ENCODE results near the gene AIG1. TPM values are rescaled to one million over a fixed set of nuclear protein-coding genes. Genes with fewer than 3 reads are reported as not detected.
A peak's percentile ranks its signal among the peaks of the same experiment; 100 is the strongest.

Gene AIG1
- polyA plus RNA-seq, 1 of the 3 experiments (the other 2 are of a cell fraction): 36.8 TPM

DNA sequence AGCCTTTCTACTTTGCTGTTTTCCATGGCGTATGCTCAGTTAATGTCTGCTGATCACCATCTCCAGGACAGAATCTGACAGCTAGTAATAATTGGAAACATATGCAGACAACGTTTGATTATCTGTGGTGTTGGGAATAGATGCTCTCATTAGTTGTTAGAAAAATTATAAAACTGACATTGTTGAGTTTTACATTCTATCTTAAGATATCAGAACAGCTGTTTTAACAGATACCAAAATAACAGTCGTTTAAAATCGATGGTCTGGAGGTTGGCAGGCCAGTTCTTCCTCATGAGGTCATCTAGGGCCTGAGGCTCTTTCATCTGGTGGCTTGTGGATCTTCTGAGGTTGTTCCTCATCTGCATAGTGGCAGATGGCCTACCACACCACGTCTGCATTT is 137.6 kb downstream of the AIG1 start:
- TF ChIP-seq RCOR1 (IDR thresholded peaks at IDR 0.05; ENCODE audit: low read length) (peak; percentile 64; the same call in 1 of the 2 replicates), GATA2 (CRISPR knock-in tag; IDR thresholded peaks at IDR 0.05) (peak; percentile 87), JUND (IDR thresholded peaks at IDR 0.05) (0 out of 2 replicates have a peak, but pooled peaks have one; percentile 16), NRF1 (IDR thresholded peaks at IDR 0.05; ENCODE audit: low read depth, low read length) (no peak), MXI1 (IDR thresholded peaks at IDR 0.05; ENCODE audit: low read depth, low read length) (no peak), EP300 (IDR thresholded peaks at IDR 0.05; ENCODE audit: borderline replicate concordance in 1 of 2, low read depth in 1 of 2, low read length in 1 of 2) (peak in 1 of 2 experiments; percentile 81; a peak in 2 of 4 replicates), RAD21 (IDR thresholded peaks at IDR 0.05; ENCODE audit: low read length) (peak; percentile 15; the same call in 1 of the 2 replicates), MEF2A (IDR thresholded peaks at IDR 0.05; ENCODE audit: borderline replicate concordance, low read depth) (no peak), TAF1 (IDR thresholded peaks at IDR 0.05; ENCODE audit: borderline replicate concordance, low read depth, low read length) (no peak), TCF12 (IDR thresholded peaks at IDR 0.05) (peak; percentile 53), CHD2 (IDR thresholded peaks at IDR 0.05; ENCODE audit: low read length, partially characterized antibody) (peak; percentile 42), FOXJ3 (CRISPR knock-in tag; IDR thresholded peaks at IDR 0.05) (peak; percentile 51; the same call in 1 of the 2 replicates), RXRA (IDR thresholded peaks at IDR 0.05; ENCODE audit: borderline replicate concordance, low read depth) (no peak)
- TF ChIP-seq, protein P1, sequence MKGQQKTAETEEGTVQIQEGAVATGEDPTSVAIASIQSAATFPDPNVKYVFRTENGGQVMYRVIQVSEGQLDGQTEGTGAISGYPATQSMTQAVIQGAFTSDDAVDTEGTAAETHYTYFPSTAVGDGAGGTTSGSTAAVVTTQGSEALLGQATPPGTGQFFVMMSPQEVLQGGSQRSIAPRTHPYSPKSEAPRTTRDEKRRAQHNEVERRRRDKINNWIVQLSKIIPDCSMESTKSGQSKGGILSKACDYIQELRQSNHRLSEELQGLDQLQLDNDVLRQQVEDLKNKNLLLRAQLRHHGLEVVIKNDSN (IDR thresholded peaks at IDR 0.05; ENCODE audit: borderline replicate concordance, low read depth): no peak
- TF ChIP-seq, protein P2, sequence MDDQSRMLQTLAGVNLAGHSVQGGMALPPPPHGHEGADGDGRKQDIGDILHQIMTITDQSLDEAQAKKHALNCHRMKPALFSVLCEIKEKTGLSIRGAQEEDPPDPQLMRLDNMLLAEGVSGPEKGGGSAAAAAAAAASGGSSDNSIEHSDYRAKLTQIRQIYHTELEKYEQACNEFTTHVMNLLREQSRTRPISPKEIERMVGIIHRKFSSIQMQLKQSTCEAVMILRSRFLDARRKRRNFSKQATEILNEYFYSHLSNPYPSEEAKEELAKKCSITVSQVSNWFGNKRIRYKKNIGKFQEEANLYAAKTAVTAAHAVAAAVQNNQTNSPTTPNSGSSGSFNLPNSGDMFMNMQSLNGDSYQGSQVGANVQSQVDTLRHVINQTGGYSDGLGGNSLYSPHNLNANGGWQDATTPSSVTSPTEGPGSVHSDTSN (IDR thresholded peaks at IDR 0.05): no peak
- TF ChIP-seq, protein P3, sequence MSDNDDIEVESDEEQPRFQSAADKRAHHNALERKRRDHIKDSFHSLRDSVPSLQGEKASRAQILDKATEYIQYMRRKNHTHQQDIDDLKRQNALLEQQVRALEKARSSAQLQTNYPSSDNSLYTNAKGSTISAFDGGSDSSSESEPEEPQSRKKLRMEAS (IDR thresholded peaks at IDR 0.05; ENCODE audit: low read depth): no peak
- TF ChIP-seq, protein P4, sequence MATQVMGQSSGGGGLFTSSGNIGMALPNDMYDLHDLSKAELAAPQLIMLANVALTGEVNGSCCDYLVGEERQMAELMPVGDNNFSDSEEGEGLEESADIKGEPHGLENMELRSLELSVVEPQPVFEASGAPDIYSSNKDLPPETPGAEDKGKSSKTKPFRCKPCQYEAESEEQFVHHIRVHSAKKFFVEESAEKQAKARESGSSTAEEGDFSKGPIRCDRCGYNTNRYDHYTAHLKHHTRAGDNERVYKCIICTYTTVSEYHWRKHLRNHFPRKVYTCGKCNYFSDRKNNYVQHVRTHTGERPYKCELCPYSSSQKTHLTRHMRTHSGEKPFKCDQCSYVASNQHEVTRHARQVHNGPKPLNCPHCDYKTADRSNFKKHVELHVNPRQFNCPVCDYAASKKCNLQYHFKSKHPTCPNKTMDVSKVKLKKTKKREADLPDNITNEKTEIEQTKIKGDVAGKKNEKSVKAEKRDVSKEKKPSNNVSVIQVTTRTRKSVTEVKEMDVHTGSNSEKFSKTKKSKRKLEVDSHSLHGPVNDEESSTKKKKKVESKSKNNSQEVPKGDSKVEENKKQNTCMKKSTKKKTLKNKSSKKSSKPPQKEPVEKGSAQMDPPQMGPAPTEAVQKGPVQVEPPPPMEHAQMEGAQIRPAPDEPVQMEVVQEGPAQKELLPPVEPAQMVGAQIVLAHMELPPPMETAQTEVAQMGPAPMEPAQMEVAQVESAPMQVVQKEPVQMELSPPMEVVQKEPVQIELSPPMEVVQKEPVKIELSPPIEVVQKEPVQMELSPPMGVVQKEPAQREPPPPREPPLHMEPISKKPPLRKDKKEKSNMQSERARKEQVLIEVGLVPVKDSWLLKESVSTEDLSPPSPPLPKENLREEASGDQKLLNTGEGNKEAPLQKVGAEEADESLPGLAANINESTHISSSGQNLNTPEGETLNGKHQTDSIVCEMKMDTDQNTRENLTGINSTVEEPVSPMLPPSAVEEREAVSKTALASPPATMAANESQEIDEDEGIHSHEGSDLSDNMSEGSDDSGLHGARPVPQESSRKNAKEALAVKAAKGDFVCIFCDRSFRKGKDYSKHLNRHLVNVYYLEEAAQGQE (IDR thresholded peaks at IDR 0.05; ENCODE audit: low read depth, low read length): no peak
- WGBS (ENCODE audit: low lambda C conversion rate): 27% methylated on average over 5 of the region's 5 CpGs
- no peaks in the 10 kb centered on the region for H3K79me2 ChIP-seq (ENCODE audit: insufficient read depth)
- no peaks in the 10 kb centered on the region for H3K36me3 ChIP-seq (replicated peaks in 1 of 2; ENCODE audit: control insufficient read depth in 1 of 2, insufficient read depth in 2 of 2, low read length in 1 of 2)
- no peak overlapping the region; a peak in 1 of 4 replicates for H3K4me3 ChIP-seq (ENCODE audit: low read depth in 2 of 2, low read length in 1 of 2)
- H3F3A ChIP-seq (replicated peaks; ENCODE audit: insufficient read depth): no peaks in the 10 kb centered on the region
- H3K27ac ChIP-seq (ENCODE audit: low read depth in 2 of 2, low read length in 1 of 2): peak overlapping the region in 1 of 2 experiments; percentile 94; a peak in 2 of 4 replicates
- CTCF ChIA-PET: interaction anchor here (0.9 to 1.4 kb wide), 3 partner anchors 13 to 61 kb away, joined by 3 read pairs; no protein-coding TSS in a partner anchor
- H4K20me1 ChIP-seq (ENCODE audit: insufficient read depth): no peaks in the 10 kb centered on the region
- no peaks in the 10 kb centered on the region for H3K9me3 ChIP-seq
- no peak overlapping the region for H2AFZ ChIP-seq (ENCODE audit: low read depth)
- H3K9ac ChIP-seq: no peak overlapping the region
- no peak overlapping the region for H3K4me2 ChIP-seq
- peaks cover 6 to 28% of the 10 kb centered on the region in 2 experiments; a peak in 2 of 4 replicates for H3K4me1 ChIP-seq (ENCODE audit: control insufficient read depth in 1 of 2, insufficient read depth in 2 of 2, low read depth in 1 of 2, low read length in 1 of 2)
- H3K27me3 ChIP-seq (ENCODE audit: insufficient read depth): no peaks in the 10 kb centered on the region
- POLR2A ChIA-PET: no interaction called here
- no peaks in the 10 kb centered on the region for H3K9me2 ChIP-seq
- DNase-seq: peak; percentile 53
